CD4-positive, alpha-beta T cell treated with Interleukin-6 for 4 hours (primary cell): ENCODE measurements around the gene C1QL2.

Experiments
- DNase-seq: peaks from one replicate; pipeline ENCODE4 v3.0.0-alpha.2; 2020; ENCODE audit warnings: mixed read lengths

C1QL2 gene

GRCh38 chr2:119158563-119159347, at the start of gene C1QL2:
Gene C1QL2 (minus strand): TSS chr2:119158751. CDS start chr2:119158269, 482 bp downstream.
- no peak for DNase-seq

GRCh38 chr2:119207447-119207846, 48.9 kb upstream of the C1QL2 start:
- no peak for DNase-seq

DNA sequence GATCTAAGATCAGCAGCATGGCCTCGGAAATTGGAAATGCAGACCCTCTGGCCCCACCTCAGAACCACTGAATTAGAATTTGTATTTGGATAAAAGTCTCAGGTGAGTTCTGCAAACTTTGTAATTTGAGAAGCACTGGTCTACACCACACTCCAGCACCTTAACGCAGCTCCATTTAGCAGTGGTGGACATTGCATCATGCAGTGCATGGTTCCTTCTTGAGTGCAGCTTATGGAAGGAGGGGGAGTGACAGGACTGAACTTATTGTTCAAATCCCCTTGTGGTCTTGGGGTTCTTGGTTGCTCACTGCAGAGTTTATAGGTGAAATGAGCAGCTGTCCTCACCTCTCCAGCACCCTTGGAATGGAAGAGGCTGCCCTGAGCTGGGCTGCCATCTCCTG, 47.6 kb upstream of the C1QL2 start:
- DNase-seq, result no peak

DNA sequence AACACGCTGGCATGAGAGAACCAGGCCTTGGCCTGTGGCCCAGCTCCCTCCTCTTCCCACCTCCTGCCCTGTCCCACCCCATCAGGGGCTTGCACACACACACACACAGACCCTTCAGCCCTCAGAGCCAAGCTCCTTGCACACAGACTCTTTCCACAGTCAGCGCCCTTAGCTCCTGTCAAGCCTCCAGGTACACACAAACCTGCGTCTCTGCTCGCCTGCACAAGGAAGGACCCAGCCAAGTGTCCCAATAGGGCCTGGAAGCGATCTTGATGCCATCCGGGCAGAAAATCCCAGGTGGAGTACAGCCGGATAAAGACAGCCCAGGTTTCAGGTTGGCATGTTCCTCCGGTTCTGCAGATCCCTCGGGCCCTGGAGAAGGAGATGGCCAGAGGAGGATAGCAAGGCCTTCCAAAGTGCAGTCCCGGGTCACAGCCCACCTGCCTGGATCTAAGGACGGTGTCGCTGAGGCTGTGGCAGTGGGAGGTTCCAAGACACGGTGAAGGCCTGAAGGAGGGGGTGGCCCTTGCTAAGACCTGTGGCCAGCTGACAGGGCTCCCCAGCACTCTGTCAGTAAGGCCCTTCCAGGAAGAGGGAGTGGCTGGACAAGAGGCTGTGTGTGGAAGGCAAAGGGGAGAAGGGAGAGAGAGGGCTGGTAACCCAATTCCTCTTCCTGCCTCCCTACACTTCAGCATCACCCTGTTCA, 46.6 kb upstream of the C1QL2 start:
- no peak for DNase-seq

DNA sequence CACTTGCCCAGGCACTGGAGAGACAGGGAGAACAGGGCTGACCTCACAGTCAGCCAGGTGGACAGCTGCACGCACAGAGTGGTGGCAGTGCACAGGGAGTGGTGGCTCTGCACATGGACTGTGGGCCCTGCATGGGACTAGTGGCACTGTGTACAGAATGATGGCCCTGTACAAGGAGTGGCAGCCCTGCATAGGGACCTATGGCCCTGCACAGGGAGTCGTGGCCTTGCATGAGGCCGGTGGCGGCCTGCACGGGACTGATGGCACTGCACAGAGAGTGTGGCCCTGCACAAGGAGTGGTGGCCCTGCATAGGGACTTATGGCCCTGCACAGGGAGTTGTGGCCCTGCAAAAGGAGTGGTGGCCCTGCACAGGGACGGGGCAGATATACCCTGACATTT, 46.0 kb upstream of the C1QL2 start:
- DNase-seq, result no peak

GRCh38 chr2:119202610-119203310, 44.2 kb upstream of the C1QL2 start:
- no peak for DNase-seq

DNA sequence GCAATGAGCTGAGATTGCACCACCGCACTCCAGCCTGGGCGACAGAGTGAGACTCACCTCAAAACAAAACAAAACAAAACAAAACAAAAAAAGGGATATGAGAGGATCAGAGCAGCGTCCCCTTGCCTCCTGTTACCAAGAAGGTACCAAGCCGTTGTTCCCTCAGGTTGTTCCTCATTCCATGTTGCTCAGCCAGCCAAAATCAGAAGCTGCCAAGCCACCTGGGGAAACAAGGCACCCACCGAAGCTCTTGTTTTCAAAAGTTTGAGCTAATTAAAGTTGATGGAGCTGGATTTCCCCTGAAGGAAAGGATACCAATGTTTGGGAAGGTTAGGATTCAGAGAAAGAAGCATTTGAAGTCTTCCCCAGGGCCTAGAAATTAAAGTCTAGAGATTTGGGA, 43.3 kb upstream of the C1QL2 start:
- DNase-seq, result no peak

DNA sequence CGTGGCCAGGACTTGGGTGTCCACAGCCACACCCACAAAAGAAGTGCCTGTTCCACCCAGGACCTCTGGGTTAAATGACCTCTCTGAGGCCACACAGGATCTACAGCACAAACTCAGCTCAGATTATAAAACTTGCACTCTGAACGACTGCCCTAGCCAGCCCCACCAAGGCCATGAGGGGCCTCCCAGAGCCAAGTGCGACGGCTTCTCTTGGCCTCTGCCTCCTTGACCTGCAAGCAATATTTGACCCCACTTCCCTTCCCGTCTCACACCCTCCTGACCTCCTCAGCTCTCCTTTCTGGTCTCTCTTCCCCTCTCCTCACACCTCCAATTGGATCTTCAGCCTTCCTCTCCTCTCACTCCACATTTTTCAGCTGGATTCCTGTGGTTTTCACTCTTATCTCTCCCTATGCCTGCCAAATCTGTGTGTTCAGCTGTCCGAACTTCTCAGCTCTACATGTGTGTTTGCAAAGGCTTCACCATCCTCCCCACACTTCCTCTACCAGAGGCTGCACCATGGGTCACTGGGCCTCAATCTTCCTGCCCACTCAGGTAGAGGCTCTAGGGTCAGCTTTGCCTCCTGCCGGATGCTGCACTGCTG, 39.8 kb upstream of the C1QL2 start:
- no peak for DNase-seq

DNA sequence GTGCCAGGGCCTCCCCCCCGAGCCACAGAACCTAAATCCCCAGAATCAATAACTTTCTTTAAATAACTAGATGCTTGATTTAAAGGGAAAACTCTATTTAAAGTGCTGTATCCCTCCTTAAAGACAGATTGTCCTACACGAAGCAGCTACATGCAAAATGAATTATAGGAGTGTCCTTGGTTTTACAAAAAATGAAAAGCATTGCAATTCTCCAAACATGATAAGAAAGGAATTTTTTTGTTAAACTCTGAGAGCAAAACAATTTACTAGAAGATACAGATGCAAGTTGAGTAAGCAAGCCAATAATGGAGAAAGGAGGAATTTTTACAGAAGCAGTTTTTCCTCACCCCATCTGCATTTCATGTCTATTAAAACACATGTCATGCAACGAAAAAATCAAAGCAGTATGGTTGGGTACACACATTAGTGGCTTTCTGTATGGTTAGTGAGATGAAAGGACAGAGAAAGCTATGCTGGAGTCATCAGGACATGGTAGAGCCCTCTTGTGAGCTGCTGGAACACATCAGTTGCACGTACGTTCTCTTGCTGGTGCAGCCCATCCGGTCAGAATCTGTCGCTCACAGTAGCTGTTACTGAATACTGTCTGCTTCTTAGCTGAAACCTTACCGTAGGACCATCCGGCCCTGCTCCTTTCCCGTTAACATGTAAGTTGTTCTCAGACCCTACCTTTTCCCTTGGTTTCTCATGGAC, 39.1 kb upstream of the C1QL2 start:
- no peak for DNase-seq

DNA sequence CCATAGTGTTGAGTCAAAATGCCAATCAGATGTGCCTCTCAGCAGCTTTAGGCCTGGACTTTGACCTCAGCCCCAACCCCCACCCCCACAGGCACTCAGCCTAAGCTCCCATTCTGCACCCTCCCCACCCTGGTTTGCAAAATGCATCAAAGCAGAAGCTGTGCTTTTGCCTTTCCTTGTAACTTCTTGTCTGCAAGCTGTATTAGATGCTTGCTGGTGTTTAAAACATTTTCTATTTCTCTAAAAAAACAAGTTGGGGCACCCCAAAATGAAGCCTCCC, 38.5 kb upstream of the C1QL2 start:
- DNase-seq, result no peak

DNA sequence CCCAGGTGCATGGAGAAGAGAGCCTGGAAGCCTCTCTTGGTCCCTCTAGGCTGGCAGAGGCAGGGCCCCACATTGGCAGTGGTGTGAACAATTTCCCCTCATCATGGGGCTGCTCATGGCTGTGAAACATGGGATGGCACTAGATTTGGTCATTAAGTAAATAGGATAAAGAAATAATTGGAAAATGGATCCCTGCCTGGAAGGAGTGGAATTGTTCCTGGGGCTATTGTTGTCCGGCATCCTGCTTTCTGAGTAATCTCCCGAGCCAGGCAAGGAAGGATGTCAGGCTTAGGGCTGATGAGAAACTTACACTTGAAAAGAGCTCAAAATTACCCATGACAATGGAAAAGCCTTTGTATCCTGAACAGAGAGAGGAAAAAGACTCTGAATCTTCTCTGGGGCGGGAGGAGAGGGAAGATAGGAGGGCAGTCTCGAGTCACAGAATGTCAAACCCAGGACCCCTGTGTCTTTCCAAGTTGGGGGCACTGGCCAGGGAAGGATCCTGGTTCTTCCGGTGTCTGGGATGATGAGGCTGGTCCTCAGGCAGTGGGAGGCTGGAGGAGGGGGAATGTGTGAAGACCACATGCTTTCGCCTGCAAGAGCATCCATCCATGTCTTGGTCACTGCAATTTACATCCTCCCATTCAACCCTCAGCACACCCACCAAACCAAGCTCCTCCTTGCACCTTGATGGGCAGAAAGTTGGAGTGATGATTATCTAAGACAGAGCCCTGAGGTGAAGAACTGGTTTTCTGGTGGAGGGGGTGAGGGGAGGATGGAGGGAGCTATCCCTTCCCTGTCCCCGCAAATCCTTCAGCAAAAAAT, 38.0 kb upstream of the C1QL2 start:
- no peak for DNase-seq

DNA sequence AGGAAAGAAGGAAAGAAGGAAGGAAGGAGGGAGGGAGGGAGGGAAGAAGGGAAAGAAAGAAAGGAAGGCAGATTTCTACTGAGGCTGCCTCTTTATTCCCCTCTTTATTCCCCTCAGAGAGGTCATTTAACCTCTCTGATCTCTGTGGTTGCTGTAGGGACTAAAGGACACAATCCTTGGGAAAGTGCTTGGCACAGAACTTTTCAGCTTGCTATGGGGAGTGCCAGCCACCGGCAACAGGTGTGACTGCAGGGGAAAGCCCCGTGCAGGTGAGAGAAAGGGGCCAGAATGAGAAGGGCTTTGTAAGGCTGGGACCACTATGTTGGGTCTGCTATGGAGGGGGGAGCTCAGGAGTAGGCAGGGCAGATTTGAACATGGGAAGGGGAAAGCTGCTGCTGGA, 37.3 kb upstream of the C1QL2 start:
- no peak for DNase-seq

DNA sequence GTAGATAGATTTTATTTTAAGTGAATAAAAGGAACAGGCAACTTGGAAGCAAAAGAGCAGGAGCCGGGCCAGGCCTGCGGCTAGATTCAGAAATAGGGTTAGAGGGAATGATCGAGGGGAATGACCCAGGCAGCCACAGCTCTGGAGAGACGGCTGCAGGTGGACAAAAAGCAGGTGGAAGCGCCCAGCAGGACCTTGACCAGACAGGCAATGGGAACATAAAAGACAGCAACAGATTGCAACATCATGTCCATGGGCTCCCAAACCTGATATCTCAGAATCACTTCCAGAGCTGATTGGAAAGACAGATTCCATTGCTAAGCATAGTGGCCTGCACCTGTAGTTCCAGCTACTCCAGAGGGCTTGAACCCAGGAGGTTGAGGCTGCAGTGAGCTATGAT, 36.5 kb upstream of the C1QL2 start:
- no peak for DNase-seq

DNA sequence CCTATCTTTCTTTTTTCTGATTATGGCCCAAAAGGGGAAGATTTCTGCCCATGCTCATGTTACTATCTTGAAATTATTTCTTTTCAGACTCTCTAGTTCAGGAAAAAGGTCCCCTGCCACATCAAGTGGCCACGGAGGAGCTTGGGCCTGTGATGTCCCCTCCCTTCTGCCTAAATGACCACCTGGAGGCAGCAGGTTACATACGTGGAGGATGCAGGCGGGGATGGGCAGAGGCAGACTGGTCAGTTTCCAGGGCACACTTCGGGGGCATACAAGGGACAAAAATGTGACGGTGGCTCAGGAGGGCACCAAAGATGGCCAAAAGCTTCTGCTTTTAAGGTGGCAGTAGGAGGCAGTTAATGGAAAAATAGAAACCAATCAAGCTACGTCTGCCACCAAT, 34.3 kb upstream of the C1QL2 start:
- no peak for DNase-seq

- DNase-seq, result no peak
Observed at GRCh38 chr2:119190321-119191111, 32.0 kb upstream of the C1QL2 start.

GRCh38 chr2:119184512-119184911, 26.0 kb upstream of the C1QL2 start:
- DNase-seq, result no peak

- no peak for DNase-seq
Observed at GRCh38 chr2:119181791-119182445, 23.4 kb upstream of the C1QL2 start.

DNA sequence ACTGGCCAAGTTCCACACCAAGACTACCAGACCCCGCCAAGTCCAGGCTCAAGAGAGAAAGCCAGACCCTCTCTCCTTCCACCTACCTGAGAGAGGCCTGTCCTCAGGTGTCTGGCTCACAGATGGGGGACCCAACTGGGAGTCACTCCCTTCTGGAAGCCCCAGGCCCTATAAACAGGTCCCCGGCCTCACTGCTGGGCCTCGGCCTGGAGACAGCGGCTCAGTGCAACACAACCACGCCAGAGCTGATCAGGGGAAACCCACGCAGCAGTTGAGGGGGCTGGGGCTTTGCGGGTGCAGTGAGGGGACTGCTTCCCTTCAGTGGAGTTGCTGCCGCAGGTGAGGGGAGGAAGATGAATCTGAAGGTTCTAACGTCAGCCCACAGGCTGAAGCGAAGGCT, 22.8 kb upstream of the C1QL2 start:
- DNase-seq, result no peak

DNA sequence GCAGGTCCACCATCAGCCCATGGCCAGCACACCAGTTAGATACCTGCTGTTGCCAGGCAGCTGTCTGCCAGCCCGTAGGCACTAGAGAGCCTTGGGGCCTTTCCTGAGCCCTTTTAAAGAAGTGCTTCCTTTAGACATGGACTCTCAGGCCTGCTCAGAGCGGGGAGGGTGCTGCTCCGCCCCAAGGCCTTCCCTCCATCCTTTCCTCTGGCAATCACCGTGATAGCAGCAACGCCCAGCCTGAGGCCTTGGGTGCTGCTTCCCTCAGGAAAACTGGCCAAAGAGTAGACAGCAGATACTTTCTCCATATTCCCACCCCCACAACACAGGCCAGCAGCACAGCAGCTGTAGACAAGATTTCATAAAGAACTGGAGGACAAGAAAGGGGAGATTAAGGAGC, 22.3 kb upstream of the C1QL2 start:
- no peak for DNase-seq

GRCh38 chr2:119179991-119180390, 21.4 kb upstream of the C1QL2 start:
- DNase-seq, result no peak

- no peak for DNase-seq
Observed at GRCh38 chr2:119179202-119179601, 20.7 kb upstream of the C1QL2 start.
